HG02763 (cell line): ENCODE data around the gene LILRA1.
"Not testable (repeated sequence)": the region's sequence is repeated elsewhere in the genome, so short reads cannot be mapped to it uniquely, and the experiment has no call there.

Source experiments
- ATAC-seq: cut with Tn5 transposase; IDR thresholded peaks from one replicate; pipeline ENCODE4 v1.9.1; 2021; ENCODE audit warnings: mild to moderate bottlenecking, moderate library complexity; ENCODE audit not compliant: unreplicated experiment

The LILRA1 gene

GRCh38 chr19:54593445-54593844 lies at the start of gene LILRA1:
TSS of gene LILRA1 (plus strand) at chr19:54593632. CDS start at chr19:54594245, 613 bp downstream.
- ATAC-seq: not testable (repeated sequence)

- no peak for ATAC-seq
These were observed 44.6 kb upstream of the LILRA1 start for GRCh38 chr19:54548806-54549205.

GRCh38 chr19:54549224-54549623 lies 44.2 kb upstream of the LILRA1 start:
- no peak for ATAC-seq

GRCh38 chr19:54551293-54551692 lies 42.1 kb upstream of the LILRA1 start:
- no peak for ATAC-seq

- no peak for ATAC-seq
These were observed 41.2 kb upstream of the LILRA1 start for GRCh38 chr19:54551950-54552912.

- ATAC-seq: no peak
These were observed 40.5 kb upstream of the LILRA1 start for GRCh38 chr19:54552913-54553310.

GRCh38 chr19:54554006-54554405 lies 39.4 kb upstream of the LILRA1 start:
- ATAC-seq: no peak

- ATAC-seq: no peak
These were observed 38.5 kb upstream of the LILRA1 start for GRCh38 chr19:54554896-54555295.

- no peak for ATAC-seq
These were observed 37.2 kb upstream of the LILRA1 start for GRCh38 chr19:54556194-54556593.

GRCh38 chr19:54558339-54558738 lies 35.1 kb upstream of the LILRA1 start:
- no peak for ATAC-seq

GRCh38 chr19:54560881-54561385 lies 32.5 kb upstream of the LILRA1 start:
- ATAC-seq: no peak

- ATAC-seq: no peak
These were observed 31.6 kb upstream of the LILRA1 start for GRCh38 chr19:54561840-54562239.

GRCh38 chr19:54563206-54563605 lies 30.2 kb upstream of the LILRA1 start:
- not testable (repeated sequence) for ATAC-seq

- no peak for ATAC-seq
These were observed 23.1 kb upstream of the LILRA1 start for GRCh38 chr19:54570316-54570715.

- ATAC-seq: not testable (repeated sequence)
These were observed 21.5 kb upstream of the LILRA1 start for GRCh38 chr19:54571715-54572615.

GRCh38 chr19:54572696-54573311 lies 20.6 kb upstream of the LILRA1 start:
- no peak for ATAC-seq

- peak; percentile 41 for ATAC-seq
These were observed 20.0 kb upstream of the LILRA1 start, which contains the start of gene LILRA2 for GRCh38 chr19:54573330-54573872. TSS of gene LILRA2 (plus strand) at chr19:54573790. CDS start at chr19:54573879, 89 bp downstream.

- no peak for ATAC-seq
These were observed 19.4 kb upstream of the LILRA1 start for GRCh38 chr19:54574051-54574450.

GRCh38 chr19:54574527-54575056 lies 18.8 kb upstream of the LILRA1 start:
- no peak for ATAC-seq

GRCh38 chr19:54575205-54575604 lies 18.2 kb upstream of the LILRA1 start:
- not testable (repeated sequence) for ATAC-seq
